GM19035 (cell line): ENCODE results near the gene SYT12.
A peak's percentile ranks its signal among the peaks of the same experiment; 100 is the strongest.

Experiments used
- ATAC-seq: cut with Tn5 transposase; IDR thresholded peaks from one replicate; pipeline ENCODE4 v1.9.1; 2021; ENCODE audit not compliant: unreplicated experiment

SYT12 gene

DNA sequence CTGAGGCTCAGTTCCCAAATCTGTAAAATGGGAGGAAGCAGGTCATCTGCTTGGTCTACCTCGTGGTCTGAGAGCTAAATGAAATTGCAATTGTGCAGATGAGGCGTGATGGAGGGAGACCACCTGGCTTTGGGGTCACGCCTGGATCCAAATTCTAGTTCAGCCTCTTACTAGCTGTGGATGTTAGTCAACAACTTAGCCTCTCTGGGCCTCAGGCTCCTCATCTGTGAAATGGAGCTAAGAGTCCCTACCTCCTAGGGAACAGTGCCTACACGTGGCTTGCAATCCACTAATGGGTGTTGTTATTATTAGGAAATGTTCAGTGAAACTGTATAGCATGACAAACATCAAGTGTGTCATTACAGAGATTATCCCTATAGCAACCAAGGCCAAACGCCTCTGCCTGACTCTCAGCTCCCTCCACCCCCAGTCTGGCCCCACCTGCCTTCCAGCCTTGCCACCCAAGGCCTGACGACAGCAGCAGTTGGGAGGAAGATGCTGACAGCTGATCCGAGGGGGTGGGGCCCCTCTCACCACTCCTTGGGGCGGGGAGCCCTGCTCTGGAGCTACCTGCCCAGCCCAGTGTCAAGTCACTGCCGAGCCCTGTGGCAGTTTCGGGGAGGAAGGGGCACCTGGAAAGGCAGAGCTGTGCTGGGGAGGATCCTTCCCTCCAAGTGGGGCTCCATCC, 32.0 kb downstream of the SYT12 start:
- no peak for ATAC-seq

DNA sequence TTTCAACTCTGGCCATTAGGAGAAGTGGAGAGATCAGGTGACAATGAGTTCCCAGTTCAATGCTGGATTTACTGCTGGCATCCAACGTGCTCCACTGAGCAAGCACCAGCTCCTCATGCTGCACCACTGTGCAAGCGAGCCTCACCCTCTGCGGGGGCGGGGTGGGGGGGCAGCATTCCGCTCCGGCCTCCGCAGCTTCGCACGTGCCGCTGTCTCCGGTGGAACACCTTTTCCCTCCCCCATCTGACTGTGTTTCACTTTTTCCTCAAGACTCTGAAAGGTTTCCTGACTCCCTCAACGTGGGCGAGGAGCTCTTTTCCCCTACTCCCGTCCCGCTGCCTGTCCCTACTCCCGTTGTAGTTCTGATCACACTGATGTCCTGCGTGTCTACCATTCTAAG, 32.9 kb downstream of the SYT12 start:
- ATAC-seq = no peak

DNA sequence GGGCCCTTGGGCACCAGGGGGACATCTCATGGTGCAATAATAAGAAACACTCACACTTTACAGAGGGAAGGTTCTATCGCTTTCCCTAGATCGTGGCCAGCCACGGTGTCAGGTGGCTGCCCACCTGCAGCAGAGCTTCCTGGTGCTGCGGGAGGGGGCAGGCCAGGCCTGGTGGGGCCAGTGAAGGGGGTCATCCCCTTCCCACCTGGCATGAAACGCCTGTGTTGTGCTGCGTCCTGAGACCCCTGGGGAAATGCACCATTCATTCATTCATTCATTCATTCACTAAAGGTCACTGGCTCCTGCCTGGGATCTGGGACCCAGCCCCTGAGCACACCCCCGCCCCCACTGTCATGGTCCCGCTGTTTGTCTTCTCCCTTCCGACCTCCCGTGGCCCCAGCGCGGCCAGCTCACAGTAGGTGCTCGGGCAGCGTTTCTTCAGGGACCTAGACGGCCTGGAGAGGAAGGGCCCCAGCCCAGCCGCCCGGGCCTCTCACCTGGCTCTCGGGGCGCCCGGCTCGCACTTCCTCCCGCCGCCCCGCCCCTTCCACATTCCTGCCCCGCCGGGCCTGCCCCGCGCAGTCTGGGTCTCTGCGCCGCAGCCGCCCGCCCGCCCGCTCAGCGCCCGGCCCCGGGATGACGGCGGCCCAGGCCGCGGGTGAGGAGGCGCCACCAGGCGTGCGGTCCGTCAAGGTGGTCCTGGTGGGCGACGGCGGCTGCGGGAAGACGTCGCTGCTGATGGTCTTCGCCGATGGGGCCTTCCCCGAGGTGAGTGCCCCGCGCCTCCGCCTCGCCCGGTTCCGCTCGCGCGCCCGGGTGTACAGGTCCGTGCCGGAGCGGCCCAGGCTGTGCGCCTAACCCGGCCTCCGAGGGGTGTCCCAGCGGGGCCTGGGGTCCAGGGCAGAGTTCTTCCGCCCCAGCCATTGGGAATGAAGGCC, 33.6 kb downstream of the SYT12 start, which contains the start of gene RHOD:
TSS of gene RHOD (plus strand) at position 581 of the 938 bp plus-strand sequence. CDS start at position 637, 56 bp downstream.
- ATAC-seq = no peak

DNA sequence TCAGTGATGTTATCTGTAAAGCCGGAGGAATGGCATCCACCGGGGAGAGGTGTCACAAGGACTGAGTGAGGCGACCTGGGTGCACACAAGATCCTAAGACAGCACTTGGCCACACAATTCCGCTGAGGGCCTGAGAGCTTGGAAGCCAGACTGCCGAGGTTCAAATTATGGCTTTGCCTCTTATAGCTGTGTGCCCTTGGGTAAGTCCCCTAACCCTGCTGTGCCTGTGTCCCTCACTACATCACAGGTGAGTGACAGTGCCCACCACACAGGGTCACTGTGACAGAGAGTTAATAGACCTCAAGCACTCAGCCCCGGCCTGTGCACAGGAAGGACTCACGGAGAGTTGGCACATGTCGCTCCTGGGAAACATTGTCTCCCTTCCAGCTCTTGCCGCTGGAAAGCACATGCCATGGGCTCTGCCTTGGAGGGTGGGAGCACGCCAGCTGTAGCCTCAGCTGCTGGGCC, 34.3 kb downstream of the SYT12 start:
- no peak for ATAC-seq

- no peak for ATAC-seq
Measured at GRCh38 chr11:67058506-67058905, 35.6 kb downstream of the SYT12 start.

GRCh38 chr11:67059671-67060070, 36.7 kb downstream of the SYT12 start:
- ATAC-seq = no peak

GRCh38 chr11:67060111-67060522, 37.2 kb downstream of the SYT12 start:
- ATAC-seq = no peak

GRCh38 chr11:67062526-67063373, 39.8 kb downstream of the SYT12 start:
- ATAC-seq = no peak

GRCh38 chr11:67066333-67066709, 43.4 kb downstream of the SYT12 start:
- no peak for ATAC-seq

- peak; percentile 67 for ATAC-seq
Measured at GRCh38 chr11:67071420-67072284, 48.7 kb downstream of the SYT12 start.

GRCh38 chr11:67072295-67072694, 49.4 kb downstream of the SYT12 start:
- no peak for ATAC-seq

- no peak for ATAC-seq
Measured at GRCh38 chr11:67073908-67074307, 51.0 kb downstream of the SYT12 start.

DNA sequence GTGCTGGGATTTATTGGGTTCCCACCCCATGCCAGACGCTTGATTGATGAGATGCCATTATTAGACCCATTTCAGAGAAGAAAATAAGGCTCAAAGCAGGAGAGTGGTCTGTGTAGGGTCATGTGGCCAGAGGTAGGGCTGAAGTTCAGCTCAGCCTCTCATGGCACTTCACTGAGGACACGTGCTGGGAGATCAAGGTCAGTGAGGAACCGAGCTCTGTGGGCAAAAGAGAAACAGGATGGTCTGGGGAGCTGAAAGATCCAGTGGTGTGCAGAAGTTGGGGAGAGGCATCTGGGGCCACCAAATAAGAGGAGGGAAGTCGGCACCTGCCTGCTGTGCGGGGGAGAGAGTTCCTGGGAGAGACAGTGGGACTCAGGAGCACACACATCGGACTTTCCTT, 53.3 kb downstream of the SYT12 start:
- ATAC-seq = no peak

- no peak for ATAC-seq
Measured at GRCh38 chr11:67079065-67079705, 56.3 kb downstream of the SYT12 start.

GRCh38 chr11:67082071-67082791, 59.3 kb downstream of the SYT12 start:
- no peak for ATAC-seq

GRCh38 chr11:67083786-67084366, 60.9 kb downstream of the SYT12 start:
- ATAC-seq = no peak

DNA sequence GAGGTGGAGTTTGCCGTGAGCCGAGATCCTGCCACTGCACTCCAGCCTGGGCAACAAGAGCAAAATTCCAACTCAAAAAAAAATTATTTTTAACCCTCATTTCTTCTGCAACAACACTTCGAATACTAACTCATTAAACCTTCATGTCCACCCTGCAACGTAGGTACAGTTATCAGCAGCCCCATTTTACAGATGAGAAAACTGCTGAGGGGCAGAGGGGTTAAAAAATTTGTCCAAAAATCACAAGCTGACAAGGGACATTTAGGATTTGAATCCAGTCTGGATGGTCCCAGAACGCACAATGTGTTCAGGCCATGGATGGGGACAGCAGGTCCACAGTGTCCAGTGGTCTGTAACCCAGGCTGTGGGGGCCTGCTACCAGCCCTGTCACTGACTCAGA, 62.7 kb downstream of the SYT12 start:
- no peak for ATAC-seq

GRCh38 chr11:67090717-67091116, 67.8 kb downstream of the SYT12 start:
- ATAC-seq = no peak

GRCh38 chr11:67095214-67095507, 72.2 kb downstream of the SYT12 start:
- no peak for ATAC-seq
